ENCODE data around the gene SNRPE. TPM values are rescaled to one million over a fixed set of nuclear protein-coding genes. Genes with fewer than 3 reads are reported as not detected.
A peak's percentile ranks its signal among the peaks of the same experiment; 100 is the strongest.
"Not testable (repeated sequence)": the region's sequence is repeated elsewhere in the genome, so short reads cannot be mapped to it uniquely, and the experiment has no call there.

The SNRPE gene
- polyA plus RNA-seq, 6 donors from 2014 or later: 222 to 296 (median 250) TPM

DNA sequence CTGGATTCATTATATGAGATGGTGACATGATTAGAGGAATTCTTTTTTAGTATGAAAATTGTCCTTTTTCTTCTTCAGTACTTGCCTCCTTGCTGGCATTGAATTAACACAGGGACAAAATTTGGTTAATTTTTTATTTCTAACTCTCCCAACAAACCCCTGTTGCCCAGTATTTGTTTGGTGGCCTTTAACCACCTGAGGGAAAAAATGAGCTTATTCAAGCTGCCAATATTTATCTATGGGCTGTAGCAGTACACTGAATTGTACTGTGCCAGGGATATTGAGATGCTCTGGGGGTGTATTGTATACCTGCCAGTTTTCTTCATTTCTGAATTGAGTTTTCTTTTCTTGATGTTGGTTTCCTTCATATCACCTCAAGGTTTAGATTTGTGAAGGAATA is 8.3 kb upstream of the SNRPE start:
- H3K36me3 Mint-ChIP-seq; DNase-seq; H3K9me3 Mint-ChIP-seq; ATAC-seq (ENCODE audit: low read depth in 2 of 2); H3K27ac Mint-ChIP-seq; H3K4me1 Mint-ChIP-seq; H3K4me3 Mint-ChIP-seq; H3K27me3 Mint-ChIP-seq: not testable (repeated sequence)

DNA sequence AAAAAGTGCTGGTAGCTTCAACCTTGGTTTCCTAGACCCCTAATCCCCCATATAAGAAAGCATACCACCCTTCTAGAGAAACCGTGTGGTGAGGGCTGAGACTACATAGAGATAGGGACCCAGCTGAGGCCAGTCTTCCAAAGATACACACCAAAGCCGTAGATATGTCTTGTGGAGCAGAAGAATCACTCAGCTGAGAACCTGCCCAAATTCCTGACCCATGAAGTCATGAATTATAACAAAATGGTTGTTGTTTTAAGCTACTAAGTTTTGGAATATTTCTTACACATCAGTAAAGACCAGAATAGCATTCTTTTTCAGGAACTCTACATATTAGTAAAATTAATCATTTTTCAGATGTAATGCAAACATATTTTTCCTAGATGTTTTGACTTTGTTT is 3.3 kb upstream of the SNRPE start:
- Mint-ChIP-seq H3K4me3 (no peak overlapping the region), H3K27ac (peak overlapping the region in 1 of 6 donors; percentile 78), H3K4me1 (peaks cover 13 to 22% (median 21%) of the 10 kb centered on the region in 3 donors), H3K36me3 (peaks cover 0 to 6% of the 10 kb centered on the region in 2 donors), H3K9me3 (no peaks in the 10 kb centered on the region), H3K27me3 (no peaks in the 10 kb centered on the region)
- DNase-seq: no peak
- no peak for ATAC-seq (ENCODE audit: low read depth in 2 of 2)

DNA sequence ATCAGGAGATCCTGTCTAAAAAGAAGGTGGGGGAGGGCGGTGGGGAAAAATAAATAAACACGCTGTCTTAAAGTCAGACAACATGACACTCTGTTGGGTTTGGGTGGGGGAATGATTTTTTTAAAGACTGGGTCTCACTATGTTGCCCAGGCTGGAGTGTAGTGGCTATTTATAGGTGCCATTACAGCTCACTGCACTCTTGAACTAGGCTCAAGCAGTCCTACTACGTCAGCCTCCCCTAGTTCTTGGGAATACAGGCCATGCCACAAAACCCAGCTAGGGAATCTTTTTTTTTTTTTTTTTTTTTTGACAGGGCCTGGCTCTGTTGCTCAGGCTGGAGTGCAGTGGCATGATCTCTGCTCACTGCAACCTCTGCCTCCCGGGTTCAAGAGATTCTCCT is 2.4 kb upstream of the SNRPE start:
- Mint-ChIP-seq H3K4me1 (peaks cover 13 to 28% (median 21%) of the 10 kb centered on the region in 3 donors), H3K9me3 (no peaks in the 10 kb centered on the region), H3K27me3 (no peaks in the 10 kb centered on the region), H3K36me3 (peaks cover 4 to 6% of the 10 kb centered on the region in 2 donors), H3K27ac (no peak overlapping the region), H3K4me3 (peak overlapping the region in 1 of 8 donors; percentile 55)
- ATAC-seq (ENCODE audit: low read depth in 2 of 2) (no peak), DNase-seq (no peak)

DNA sequence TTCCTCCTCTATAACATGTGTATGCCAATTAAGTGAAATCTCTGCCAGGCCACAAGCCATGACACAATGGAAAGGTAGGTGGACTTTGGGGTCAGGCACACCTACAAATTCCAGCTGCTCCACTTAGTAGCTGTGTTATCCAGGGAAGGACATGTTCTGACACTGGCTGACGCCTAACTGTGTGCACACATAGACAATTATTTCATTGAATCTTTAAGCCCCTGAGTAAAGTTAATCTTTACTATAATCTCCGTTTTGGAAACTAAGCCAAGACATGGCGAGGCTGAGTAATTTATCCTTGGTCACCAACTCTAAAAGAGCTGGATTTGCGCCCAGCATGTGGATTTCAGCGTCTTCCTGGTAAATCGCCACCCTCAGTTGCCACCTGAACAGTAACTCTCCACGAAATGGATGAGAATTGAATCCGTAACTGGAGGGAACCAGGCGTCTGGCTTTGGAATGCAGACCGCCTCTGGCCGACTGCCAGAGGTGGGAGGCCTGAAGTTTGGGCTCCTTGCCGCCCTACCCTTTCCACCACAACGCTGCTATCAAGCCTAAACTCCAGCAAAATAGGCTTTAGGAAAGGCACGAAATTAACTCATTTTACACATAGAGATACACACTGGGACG is 888 bp upstream of the SNRPE start:
- peak overlapping the region in 4 of 6 donors; percentile 97 to 98 (median 98) for H3K27ac Mint-ChIP-seq
- ATAC-seq (ENCODE audit: low read depth in 2 of 2) (no peak), DNase-seq (no peak)
- H3K36me3 Mint-ChIP-seq: peaks cover 6 to 8% of the 10 kb centered on the region in 2 donors
- no peaks in the 10 kb centered on the region for H3K9me3 Mint-ChIP-seq
- peak overlapping the region in 7 of 8 donors; percentile 95 to 100 (median 99) for H3K4me3 Mint-ChIP-seq
- no peaks in the 10 kb centered on the region for H3K27me3 Mint-ChIP-seq
- H3K4me1 Mint-ChIP-seq: peaks cover 13 to 29% (median 21%) of the 10 kb centered on the region in 3 donors

DNA sequence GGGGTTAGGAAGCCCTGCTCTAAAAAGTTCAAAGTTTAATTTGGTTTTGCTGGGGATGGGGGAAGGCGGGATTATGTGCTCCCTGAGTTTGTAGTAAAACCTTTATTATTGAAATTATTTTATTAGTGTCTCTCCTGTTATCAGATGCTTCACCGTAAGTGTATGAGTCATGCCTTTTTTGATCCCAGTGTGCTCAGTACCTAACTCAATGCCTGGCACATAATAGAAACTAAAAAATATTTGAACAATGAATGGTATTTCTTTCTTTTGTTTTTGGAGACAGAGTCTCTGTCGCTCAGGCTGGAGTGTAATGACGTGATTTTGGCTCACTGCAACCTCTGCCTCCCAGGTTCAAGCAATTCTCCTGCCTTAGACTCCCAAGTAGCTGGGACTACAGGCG is 6.4 kb downstream of the SNRPE start:
- peaks cover 24 to 27% of the 10 kb centered on the region in 2 donors for H3K36me3 Mint-ChIP-seq
- H3K27me3 Mint-ChIP-seq: no peaks in the 10 kb centered on the region
- no peak overlapping the region for H3K4me3 Mint-ChIP-seq
- DNase-seq: no peak
- no peak for ATAC-seq (ENCODE audit: low read depth in 2 of 2)
- H3K27ac Mint-ChIP-seq: peak overlapping the region in 1 of 6 donors; percentile 29
- peaks cover 0 to 13% (median 4%) of the 10 kb centered on the region in 3 donors for H3K4me1 Mint-ChIP-seq
- no peaks in the 10 kb centered on the region for H3K9me3 Mint-ChIP-seq

DNA sequence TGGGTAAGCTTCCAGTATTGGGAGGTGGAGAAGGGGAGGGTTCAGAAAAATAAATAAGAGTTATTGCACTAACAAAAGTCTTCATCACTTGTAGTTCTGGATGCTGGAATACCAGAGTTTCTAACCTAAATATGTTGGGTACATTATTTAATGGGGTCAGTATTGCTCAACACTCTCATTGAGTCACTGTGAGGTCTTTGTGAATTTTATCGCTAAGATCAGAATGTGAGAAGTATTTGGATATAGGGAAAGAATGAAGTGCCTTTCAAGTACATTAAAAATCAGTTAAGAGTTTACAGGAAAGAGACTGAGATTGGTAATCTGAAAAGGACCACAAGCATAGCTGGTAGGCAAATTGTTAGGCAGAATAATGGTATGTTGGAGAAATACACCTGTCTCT is 8.8 kb downstream of the SNRPE start:
- no peak for DNase-seq
- Mint-ChIP-seq H3K27me3 (no peaks in the 10 kb centered on the region), H3K4me1 (peaks cover 7 to 9% (median 8%) of the 10 kb centered on the region in 3 donors), H3K4me3 (no peak overlapping the region), H3K9me3 (no peaks in the 10 kb centered on the region), H3K27ac (no peak overlapping the region), H3K36me3 (peaks cover 22 to 33% of the 10 kb centered on the region in 2 donors)
- ATAC-seq (ENCODE audit: low read depth in 2 of 2): no peak

DNA sequence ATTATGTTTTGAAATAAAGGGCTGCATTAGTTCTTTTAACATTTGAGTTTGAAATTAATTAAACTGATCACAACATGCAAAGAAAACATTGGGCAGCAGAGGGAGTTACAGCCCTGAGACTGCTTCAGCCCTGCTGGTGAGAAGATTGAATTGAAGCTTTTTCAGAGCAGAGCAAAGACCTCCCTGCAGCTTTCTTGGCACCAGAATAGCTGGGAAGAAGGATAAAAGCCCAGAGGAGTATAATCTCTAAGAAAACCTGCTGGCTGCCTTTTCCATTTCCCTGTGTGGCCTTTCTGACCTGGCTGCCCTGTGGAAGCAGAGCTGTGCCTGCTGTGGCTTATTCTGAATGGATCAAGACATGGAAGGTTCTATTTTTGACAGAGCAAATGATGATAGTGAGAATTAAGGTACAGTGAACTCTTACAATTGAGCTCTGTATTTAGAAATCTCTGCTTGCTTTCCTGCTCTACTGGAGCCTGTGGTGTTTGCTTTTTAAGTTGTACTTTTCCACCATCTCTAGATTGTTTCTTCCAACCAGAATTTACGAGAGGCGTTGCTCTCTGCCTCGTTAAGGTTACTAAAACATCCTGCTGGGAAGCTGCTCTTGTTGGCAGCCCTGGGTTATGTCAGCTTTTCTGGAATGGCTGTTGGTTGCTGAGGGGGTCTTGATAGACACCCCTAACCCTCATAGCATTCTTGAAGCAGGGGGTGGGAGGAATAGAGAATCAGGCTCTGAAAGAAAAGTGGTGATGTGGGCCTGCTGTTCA is 9.9 kb downstream of the SNRPE start:
- DNase-seq (no peak), ATAC-seq (ENCODE audit: low read depth in 2 of 2) (peak in 1 of 2 donors; percentile 32)
- Mint-ChIP-seq H3K9me3 (no peaks in the 10 kb centered on the region), H3K4me3 (no peak overlapping the region), H3K4me1 (peaks cover 7 to 9% (median 8%) of the 10 kb centered on the region in 3 donors), H3K27ac (peak overlapping the region in 3 of 6 donors; percentile 10 to 81 (median 42)), H3K36me3 (peaks cover 15 to 32% of the 10 kb centered on the region in 2 donors), H3K27me3 (no peaks in the 10 kb centered on the region)

DNA sequence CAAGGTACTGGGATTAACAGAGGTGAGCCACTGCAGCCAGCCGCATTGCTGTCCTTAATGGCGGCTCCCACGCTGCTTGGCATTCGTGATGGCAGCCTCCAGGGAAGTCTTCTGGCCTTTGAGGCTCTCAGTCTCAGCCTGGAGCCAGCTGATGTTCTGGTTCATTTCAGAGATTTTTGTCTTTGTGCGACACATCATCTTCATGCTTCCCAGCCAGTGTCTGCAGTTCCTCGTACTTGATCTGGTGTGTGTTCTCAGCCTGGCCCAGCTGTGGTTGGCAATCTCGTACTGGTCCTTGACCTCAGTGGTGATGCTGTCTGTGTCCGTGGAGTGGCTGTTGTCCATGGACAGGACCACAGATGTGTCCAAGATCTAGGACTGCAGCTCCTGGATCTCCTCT is 11.7 kb downstream of the SNRPE start:
- no peak overlapping the region for H3K4me3 Mint-ChIP-seq
- no peak overlapping the region for H3K27ac Mint-ChIP-seq
- no peak for DNase-seq
- H3K27me3 Mint-ChIP-seq: no peaks in the 10 kb centered on the region
- H3K9me3 Mint-ChIP-seq: no peaks in the 10 kb centered on the region
- H3K36me3 Mint-ChIP-seq: peaks cover 9 to 30% of the 10 kb centered on the region in 2 donors
- ATAC-seq (ENCODE audit: low read depth in 2 of 2): no peak
- H3K4me1 Mint-ChIP-seq: peaks cover 5 to 8% (median 7%) of the 10 kb centered on the region in 3 donors

DNA sequence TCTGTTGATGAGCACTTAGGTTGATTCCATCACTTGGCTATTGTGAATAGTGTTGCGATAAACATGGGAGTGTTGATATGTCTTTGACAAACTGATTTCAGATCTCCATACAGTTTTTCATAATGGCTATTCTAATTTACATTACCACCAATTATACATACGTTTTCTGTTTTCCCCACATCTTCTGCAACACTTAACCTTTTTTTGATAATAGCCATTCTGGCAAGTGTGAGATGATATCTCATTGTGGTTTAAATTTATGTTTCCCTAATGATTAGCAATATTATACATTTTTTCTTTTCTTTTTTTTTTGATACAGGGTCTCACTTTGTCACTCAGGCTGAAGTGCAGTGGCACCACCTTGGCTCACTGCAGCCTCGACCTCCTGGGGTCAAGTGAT is 17.0 kb downstream of the SNRPE start:
- ATAC-seq (ENCODE audit: low read depth in 2 of 2): no peak
- H3K27me3 Mint-ChIP-seq: no peaks in the 10 kb centered on the region
- H3K4me1 Mint-ChIP-seq: peaks cover 0 to 7% (median 2%) of the 10 kb centered on the region in 3 donors
- H3K27ac Mint-ChIP-seq: no peak overlapping the region
- no peak overlapping the region for H3K4me3 Mint-ChIP-seq
- DNase-seq: no peak
- H3K9me3 Mint-ChIP-seq: no peaks in the 10 kb centered on the region
- peaks cover 6 to 21% of the 10 kb centered on the region in 2 donors for H3K36me3 Mint-ChIP-seq

DNA sequence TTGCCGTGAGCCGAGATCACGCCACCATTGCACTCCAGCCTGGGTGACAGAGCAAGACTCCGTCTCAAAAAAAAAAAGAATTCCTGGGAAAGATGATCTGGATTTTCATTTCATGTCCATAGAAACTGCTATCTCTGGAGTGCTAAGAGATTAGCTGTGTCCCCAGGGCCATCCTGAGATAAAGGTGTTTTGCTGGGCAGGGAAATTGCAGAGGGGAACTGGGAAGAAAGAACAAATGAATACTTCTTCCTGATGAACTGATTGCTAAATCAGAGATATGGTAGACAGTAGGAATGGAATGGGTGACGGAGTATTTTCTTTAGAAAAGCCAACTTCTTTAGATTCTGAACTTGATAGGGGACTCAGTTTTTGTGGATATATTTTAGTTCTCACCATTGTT is 19.2 kb downstream of the SNRPE start:
- DNase-seq (no peak), ATAC-seq (ENCODE audit: low read depth in 2 of 2) (no peak)
- Mint-ChIP-seq H3K9me3 (no peaks in the 10 kb centered on the region), H3K36me3 (peaks cover 6 to 15% of the 10 kb centered on the region in 2 donors), H3K27me3 (no peaks in the 10 kb centered on the region), H3K4me3 (no peak overlapping the region), H3K27ac (peak overlapping the region in 2 of 6 donors; percentile 39 to 52), H3K4me1 (no peaks in the 10 kb centered on the region)

DNA sequence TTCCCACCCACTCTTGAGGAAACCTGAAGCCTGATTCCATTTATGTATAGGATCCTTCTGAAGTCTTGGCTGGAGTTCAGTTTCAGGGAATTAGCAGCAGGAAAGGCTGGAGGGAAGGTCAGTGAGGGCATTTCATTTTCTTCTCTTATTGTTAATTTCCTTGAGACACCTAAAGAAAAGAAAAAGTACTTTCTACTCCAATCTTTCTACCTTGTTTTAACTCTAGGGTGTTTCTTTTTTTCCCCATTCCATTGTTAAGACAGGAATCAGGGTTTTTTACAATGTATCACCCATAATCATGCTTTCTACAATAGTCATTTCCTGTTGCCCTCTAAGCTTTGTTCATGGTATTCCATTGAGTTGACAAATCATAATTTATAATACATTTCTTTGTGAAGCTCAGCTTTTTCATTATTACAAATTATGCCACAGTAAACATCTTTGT is 27.4 kb downstream of the SNRPE start:
- no peak overlapping the region for H3K27ac Mint-ChIP-seq
- no peak overlapping the region for H3K4me3 Mint-ChIP-seq
- no peaks in the 10 kb centered on the region for H3K4me1 Mint-ChIP-seq
- no peak for ATAC-seq (ENCODE audit: low read depth in 2 of 2)
- H3K9me3 Mint-ChIP-seq: peaks cover 0 to 18% (median 12%) of the 10 kb centered on the region in 7 donors
- peaks cover 0 to 4% of the 10 kb centered on the region in 2 donors for H3K36me3 Mint-ChIP-seq
- DNase-seq: no peak
- no peaks in the 10 kb centered on the region for H3K27me3 Mint-ChIP-seq

DNA sequence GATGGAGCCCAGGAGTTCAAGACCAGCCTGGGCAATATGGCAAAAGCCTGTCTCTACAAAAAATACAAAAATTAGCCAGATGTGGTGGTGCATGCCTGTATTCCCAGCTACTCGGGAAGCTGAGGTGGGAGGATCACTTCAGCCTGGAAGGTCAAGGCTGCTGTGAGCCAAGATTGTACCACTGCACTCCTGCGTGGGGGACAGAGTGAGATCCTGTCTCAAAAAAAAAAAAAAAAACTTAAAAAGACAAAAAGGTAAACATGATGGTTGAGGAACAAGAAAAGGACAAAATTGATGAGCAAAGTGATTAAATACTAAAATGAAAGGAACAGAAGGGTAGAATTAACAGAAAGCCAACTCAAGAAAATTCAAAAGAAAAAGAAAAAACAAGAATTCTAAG is 30.6 kb downstream of the SNRPE start:
- Mint-ChIP-seq H3K27me3 (peaks cover 0 to 6% (median 0%) of the 10 kb centered on the region in 3 donors), H3K9me3 (peaks cover 0 to 32% (median 28%) of the 10 kb centered on the region in 7 donors), H3K4me3 (no peak overlapping the region), H3K36me3 (peaks cover 0 to 4% of the 10 kb centered on the region in 2 donors), H3K4me1 (no peaks in the 10 kb centered on the region), H3K27ac (no peak overlapping the region)
- DNase-seq: no peak
- ATAC-seq (ENCODE audit: low read depth in 2 of 2): no peak

DNA sequence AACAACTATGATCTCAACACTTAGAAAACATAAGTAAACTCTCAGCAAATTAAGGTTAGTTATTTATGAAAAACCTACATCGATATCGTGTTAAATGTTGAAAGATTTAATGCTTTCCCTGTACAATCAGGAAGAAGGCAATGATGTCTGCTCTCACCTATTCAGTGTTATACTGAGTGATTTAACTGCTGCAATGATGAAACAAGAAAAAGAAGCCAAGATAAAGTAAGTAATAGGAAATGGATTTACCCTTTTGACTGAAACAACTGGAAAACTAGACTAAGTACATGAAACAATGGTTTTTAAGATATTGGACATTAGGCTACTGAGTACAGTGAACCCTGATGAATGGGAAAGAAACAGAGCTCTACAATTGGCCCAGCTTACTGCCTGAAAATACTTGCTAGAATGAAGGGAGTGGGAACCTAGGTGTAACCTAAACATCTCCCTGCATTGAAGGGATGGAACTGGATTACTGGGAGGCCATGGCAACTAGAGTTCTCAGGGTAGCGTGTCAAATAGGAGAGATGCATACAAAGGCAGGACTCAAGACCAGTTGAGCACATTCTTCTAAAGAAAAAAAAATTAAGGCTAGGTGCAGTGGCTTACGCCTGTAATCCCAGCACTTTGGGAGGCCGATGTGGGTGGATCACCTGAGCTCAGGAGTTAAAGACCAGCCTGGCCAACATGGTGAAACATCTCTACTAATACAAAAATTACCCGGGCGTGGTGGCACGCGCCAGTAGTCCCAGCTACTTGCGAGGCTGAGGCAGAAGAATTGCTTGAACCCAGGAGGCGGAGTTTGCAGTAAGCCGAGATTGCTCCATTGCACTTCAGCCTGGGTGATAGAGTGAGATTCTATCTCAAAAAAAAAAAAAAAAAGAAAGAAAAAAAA is 37.3 kb downstream of the SNRPE start:
- DNase-seq (no peak), ATAC-seq (ENCODE audit: low read depth in 2 of 2) (no peak)
- Mint-ChIP-seq H3K36me3 (no peaks in the 10 kb centered on the region), H3K4me3 (no peak overlapping the region), H3K27ac (peak overlapping the region in 1 of 6 donors; percentile 72), H3K4me1 (no peaks in the 10 kb centered on the region), H3K27me3 (peaks cover 0 to 6% (median 4%) of the 10 kb centered on the region in 3 donors), H3K9me3 (peaks cover 0 to 22% (median 15%) of the 10 kb centered on the region in 7 donors)
